ENCODE measurements around the gene CD300LG.

DNA sequence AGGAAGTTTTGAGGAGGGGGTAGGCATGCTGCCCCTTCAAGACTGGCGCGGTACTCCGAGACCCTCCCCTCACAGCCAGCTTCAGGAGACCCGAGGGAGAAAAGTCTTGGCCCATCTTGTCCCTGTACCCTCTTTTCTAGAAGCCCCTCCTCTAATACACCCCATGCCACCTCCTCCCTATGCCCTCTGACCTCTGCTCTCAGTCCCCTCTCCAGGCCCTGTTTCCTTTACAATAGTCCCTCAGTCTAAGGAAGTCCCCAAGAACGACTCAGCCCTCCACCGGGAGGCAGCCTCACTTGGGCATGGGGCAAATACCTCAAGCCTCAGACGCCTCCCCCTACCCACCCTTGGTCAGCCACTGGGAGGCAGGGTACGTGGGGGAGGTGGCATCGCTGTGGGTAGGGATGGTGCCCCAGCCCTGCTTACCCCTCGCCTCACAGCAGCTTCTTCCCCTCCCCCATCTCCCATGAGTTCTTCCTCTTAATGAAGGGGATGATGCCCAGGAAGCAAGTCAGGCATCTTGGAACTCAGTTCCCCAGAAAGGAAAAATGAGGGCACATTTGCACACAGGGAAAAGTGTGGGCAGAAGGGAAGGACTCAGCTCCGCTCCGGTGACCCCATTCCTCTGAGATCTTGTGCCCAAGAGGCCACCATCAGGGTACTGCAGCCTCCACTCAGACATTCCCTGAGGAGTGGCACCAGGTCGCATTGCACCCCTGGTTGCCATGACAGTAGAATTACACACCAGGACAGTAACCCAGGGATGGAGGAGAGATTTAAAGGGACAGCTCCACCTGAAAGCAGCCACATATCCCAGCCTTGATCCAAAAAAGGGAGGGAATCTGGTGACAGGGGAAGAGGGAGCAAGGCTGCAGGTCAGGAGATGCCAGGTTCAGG, 54.1 kb downstream of the CD300LG start:
- TF ChIP-seq, protein P1, sequence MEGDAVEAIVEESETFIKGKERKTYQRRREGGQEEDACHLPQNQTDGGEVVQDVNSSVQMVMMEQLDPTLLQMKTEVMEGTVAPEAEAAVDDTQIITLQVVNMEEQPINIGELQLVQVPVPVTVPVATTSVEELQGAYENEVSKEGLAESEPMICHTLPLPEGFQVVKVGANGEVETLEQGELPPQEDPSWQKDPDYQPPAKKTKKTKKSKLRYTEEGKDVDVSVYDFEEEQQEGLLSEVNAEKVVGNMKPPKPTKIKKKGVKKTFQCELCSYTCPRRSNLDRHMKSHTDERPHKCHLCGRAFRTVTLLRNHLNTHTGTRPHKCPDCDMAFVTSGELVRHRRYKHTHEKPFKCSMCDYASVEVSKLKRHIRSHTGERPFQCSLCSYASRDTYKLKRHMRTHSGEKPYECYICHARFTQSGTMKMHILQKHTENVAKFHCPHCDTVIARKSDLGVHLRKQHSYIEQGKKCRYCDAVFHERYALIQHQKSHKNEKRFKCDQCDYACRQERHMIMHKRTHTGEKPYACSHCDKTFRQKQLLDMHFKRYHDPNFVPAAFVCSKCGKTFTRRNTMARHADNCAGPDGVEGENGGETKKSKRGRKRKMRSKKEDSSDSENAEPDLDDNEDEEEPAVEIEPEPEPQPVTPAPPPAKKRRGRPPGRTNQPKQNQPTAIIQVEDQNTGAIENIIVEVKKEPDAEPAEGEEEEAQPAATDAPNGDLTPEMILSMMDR (IDR thresholded peaks at IDR 0.05; ENCODE audit: insufficient read depth, low read length, poor library complexity, severe bottlenecking): no peak
- no peak for TF ChIP-seq EZH2phosphoT487 (conservative IDR thresholded peaks at IDR 0.05; ENCODE audit: low read length)
